Upper lobe of left lung (tissue), 4 donors: ENCODE measurements around the gene KCNT1.

ENCODE experiments used
- CTCF ChIP-seq, 6 experiments: fragments of 450-650 bp in 4 of 6; fragments of 200-600 bp in 2 of 6; sonication (generic) in 2 of 6; IDR thresholded peaks; one replicate each; pipeline ENCODE4 v1.5.1; 2016 to 2019; ENCODE audit warnings: antibody characterized with exemption in 6 of 6
- EP300 ChIP-seq, 4 donors: sonication (generic); formaldehyde crosslinking; IDR thresholded peaks; one replicate each; pipeline ENCODE4 v1.5.1; 2017; ENCODE audit warnings: antibody characterized with exemption in 4 of 4, control low read depth in 2 of 4
- POLR2A ChIP-seq, 4 donors: fragments of 450-650 bp; IDR thresholded peaks; one replicate each; pipeline ENCODE4 v1.5.1; 2016 to 2017; ENCODE audit warnings: antibody characterized with exemption in 4 of 4, mild to moderate bottlenecking in 2 of 4
- POLR2AphosphoS5 ChIP-seq, 2 donors: sonication (generic); formaldehyde crosslinking; IDR thresholded peaks; one replicate each; pipeline ENCODE4 v1.5.1; 2017; ENCODE audit warnings: antibody characterized with exemption in 2 of 2

- TF ChIP-seq CTCF (IDR thresholded peaks at IDR 0.05), result no peak
- no peak for TF ChIP-seq POLR2A (IDR thresholded peaks at IDR 0.05)
- no peak for TF ChIP-seq POLR2AphosphoS5 (IDR thresholded peaks at IDR 0.05)
- no peak for TF ChIP-seq EP300 (IDR thresholded peaks at IDR 0.05)
Measured at GRCh38 chr9:135698236-135698635, 3.7 kb upstream of the KCNT1 start.
